OCI-LY7 (cell line): ENCODE data around the gene SLIT3. TPM values are rescaled to one million over a fixed set of nuclear protein-coding genes. Genes with fewer than 3 reads are reported as not detected.
"Not testable (repeated sequence)": the region's sequence is repeated elsewhere in the genome, so short reads cannot be mapped to it uniquely, and the experiment has no call there.

Source experiments
- BruUV-seq: library from RNA; stranded (reverse); fragments of 400-500 nt; replicated peaks from 2 replicates; lab custom pipeline; 2021; lab: Mats Ljungman, UMichigan
- CTCF ChIA-PET: fragments of 300-600 bp; sonication (Branson Sonifier 250); formaldehyde crosslinking; loops from one replicate; lab custom pipeline; 2022; ENCODE audit warnings: antibody characterized with exemption; ENCODE audit not compliant: unreplicated experiment; lab: Charles Lee
- POLR2A ChIA-PET: fragments of 300-600 bp; sonication (Branson Sonifier 250); formaldehyde crosslinking; loops from one replicate; lab custom pipeline; 2022; ENCODE audit warnings: antibody characterized with exemption; lab: Charles Lee
- DNase-seq: peaks from one replicate; pipeline ENCODE4 v3.0.0-alpha.2; 2015; ENCODE audit warnings: low spot score
- H2AFZ ChIP-seq: fragments of 200-600 bp; sonication (generic), shearing (Covaris generic); 2 replicates; pipeline ENCODE4 v1.6.1; 2014; ENCODE audit warnings: mild to moderate bottlenecking, antibody characterized with exemption, low read length, moderate library complexity
- H3K27ac ChIP-seq: fragments of 200-600 bp; sonication (generic); 2 replicates; pipeline ENCODE4 v1.5.1; 2014; ENCODE audit warnings: mixed run types, low read depth, mild to moderate bottlenecking, moderate library complexity, low read length, inconsistent platforms; ENCODE audit not compliant: poor library complexity, severe bottlenecking
- H3K36me3 ChIP-seq: fragments of 200-600 bp; sonication (generic); 2 replicates; pipeline ENCODE4 v1.6.1; 2014; ENCODE audit warnings: mild to moderate bottlenecking, antibody characterized with exemption, low read length, moderate library complexity, mixed read lengths; ENCODE audit not compliant: insufficient read depth
- H3K4me1 ChIP-seq: fragments of 200-600 bp; sonication (generic); 2 replicates; pipeline ENCODE4 v1.5.1; 2014; ENCODE audit warnings: mild to moderate bottlenecking, low read length; ENCODE audit not compliant: insufficient read depth, poor library complexity, severe bottlenecking
- H3K4me2 ChIP-seq: fragments of 200-600 bp; sonication (generic); 2 replicates; pipeline ENCODE4 v1.6.1; 2014; ENCODE audit warnings: mild to moderate bottlenecking, low read length
- H3K4me3 ChIP-seq: fragments of 200-600 bp; sonication (generic); 2 replicates; pipeline ENCODE4 v1.5.1; 2014; ENCODE audit warnings: mild to moderate bottlenecking, low read depth, low read length; ENCODE audit not compliant: poor library complexity, severe bottlenecking
- H3K79me2 ChIP-seq: fragments of 200-600 bp; sonication (generic); 2 replicates; pipeline ENCODE4 v1.6.1; 2016; ENCODE audit warnings: low read depth, mild to moderate bottlenecking, low read length, moderate library complexity, mixed read lengths; ENCODE audit not compliant: insufficient read depth
- H3K9me2 ChIP-seq: fragments of 200-600 bp; sonication (generic); 2 replicates; pipeline ENCODE4 v1.6.1; 2016; ENCODE audit warnings: mild to moderate bottlenecking, low read length, mixed read lengths; ENCODE audit not compliant: insufficient read depth
- H3K9me3 ChIP-seq: fragments of 200-600 bp; sonication (generic); 2 replicates; pipeline ENCODE4 v1.6.1; 2014; ENCODE audit warnings: mild to moderate bottlenecking, mixed run types, low read length, mixed read lengths
- H4K20me1 ChIP-seq: fragments of 200-600 bp; sonication (generic); 2 replicates; pipeline ENCODE4 v1.6.1; 2014; ENCODE audit warnings: mild to moderate bottlenecking, antibody characterized with exemption, low read length, moderate library complexity, mixed read lengths; ENCODE audit not compliant: insufficient read depth
- CTCF ChIP-seq: fragments of 200-600 bp; sonication (generic); conservative IDR thresholded peaks from 2 replicates; pipeline ENCODE4 v1.5.1; 2014; ENCODE audit warnings: mild to moderate bottlenecking, antibody characterized with exemption, low read length, moderate library complexity, mixed read lengths
- EZH2phosphoT487 ChIP-seq: fragments of 200-600 bp; sonication (generic); IDR thresholded peaks from 2 replicates; pipeline ENCODE4 v1.6.1; 2018; ENCODE audit warnings: low read depth, borderline replicate concordance, mild to moderate bottlenecking, mixed run types, antibody characterized with exemption, low read length, moderate library complexity, mixed read lengths
- intact Hi-C: fragments of 100-400 bp; cut with micrococcal nuclease; formaldehyde crosslinking; loops from one replicate; pipeline ENCODE4 v1.10.0; 2022; ENCODE audit not compliant: unreplicated experiment
- total RNA-seq, 2 experiments: library from RNA; depleted of rRNA in 1 of 2; stranded (reverse); fragments of >200 nt in 1 of 2; shearing (Covaris generic) in 1 of 2; gene quantifications; 2 replicates each; pipeline ENCODE4 v1.2.3, GENCODE V29; 2014 to 2022

The SLIT3 gene
- total RNA-seq, 2 experiments from 2014 or later = not detected

DNA sequence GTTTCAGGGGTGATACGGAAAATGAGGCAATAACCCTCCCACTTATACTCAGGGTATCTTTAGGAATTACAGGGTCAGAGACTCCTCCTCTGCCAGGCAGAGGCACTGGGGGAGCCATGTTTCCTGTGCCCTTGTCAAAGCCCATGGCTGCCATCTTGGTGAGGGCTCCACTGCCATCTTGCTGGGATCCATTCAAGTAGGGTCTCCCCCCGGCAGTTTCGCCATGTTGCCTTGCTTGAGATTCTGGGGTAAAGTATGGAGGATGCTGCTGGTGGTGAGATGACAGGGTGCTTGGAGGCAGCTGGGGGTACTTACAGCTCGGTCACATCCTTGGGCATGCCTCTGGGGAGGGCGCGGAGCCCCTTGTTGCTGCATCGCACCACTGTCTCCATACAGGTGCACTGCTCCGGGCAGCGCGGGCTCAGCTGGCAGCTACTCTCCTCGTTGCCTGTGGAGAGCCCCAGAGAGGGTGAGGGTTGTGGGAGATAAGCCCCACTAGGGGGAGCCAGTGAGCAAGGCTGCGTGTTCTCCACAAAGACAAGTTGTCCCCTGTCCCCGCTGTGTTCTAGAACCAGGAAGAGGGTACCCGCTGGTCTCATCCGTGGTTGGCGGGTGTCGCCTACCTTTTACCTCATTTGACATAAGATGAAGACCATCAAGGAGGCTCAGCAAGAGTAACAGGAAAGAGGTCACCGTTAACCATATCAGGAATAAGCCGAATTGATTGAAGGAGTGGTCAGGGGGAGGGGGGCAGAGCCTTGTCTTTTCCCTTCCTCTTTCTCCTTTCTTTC is 552.8 kb downstream of the SLIT3 start:
- no peaks in the 10 kb centered on the region for H4K20me1 ChIP-seq
- ChIA-PET CTCF (interaction anchor here (1.1 kb wide), 1 partner anchor 9 kb away, joined by 5 read pairs; no protein-coding TSS in a partner anchor), POLR2A (no interaction called here)
- H3K9me2 ChIP-seq = no peaks in the 10 kb centered on the region
- no peaks in the 10 kb centered on the region for H3K4me1 ChIP-seq
- peak; percentile 52 for DNase-seq
- no peak overlapping the region for H3K27ac ChIP-seq
- H3K36me3 ChIP-seq = no peaks in the 10 kb centered on the region
- H2AFZ ChIP-seq = no peak overlapping the region
- no peak for TF ChIP-seq EZH2phosphoT487
- TF ChIP-seq CTCF = peak; percentile 82
- no TSS peak for BruUV-seq
- H3K4me3 ChIP-seq = no peak overlapping the region
- no peaks in the 10 kb centered on the region for H3K79me2 ChIP-seq
- no peak overlapping the region for H3K4me2 ChIP-seq
- intact Hi-C loops = no loop called here
- no peaks in the 10 kb centered on the region for H3K9me3 ChIP-seq

GRCh38 chr5:168746893-168747640 is 553.9 kb downstream of the SLIT3 start:
- BruUV-seq = no TSS peak
- ChIA-PET CTCF (interaction anchor here (1.1 kb wide), 1 partner anchor 8 kb away, joined by 5 read pairs; no protein-coding TSS in a partner anchor), POLR2A (interaction anchor here (1.1 kb wide), 1 partner anchor 85 kb away, joined by 3 read pairs; no protein-coding TSS in a partner anchor)
- H3K4me3 ChIP-seq = no peak overlapping the region
- H3K27ac ChIP-seq = no peak overlapping the region
- H3K4me1 ChIP-seq = no peaks in the 10 kb centered on the region
- no peaks in the 10 kb centered on the region for H3K36me3 ChIP-seq
- DNase-seq = no peak
- intact Hi-C loops = no loop called here
- TF ChIP-seq CTCF = no peak
- TF ChIP-seq EZH2phosphoT487 = no peak
- H3K9me3 ChIP-seq = no peaks in the 10 kb centered on the region
- no peaks in the 10 kb centered on the region for H3K9me2 ChIP-seq
- H3K4me2 ChIP-seq = no peak overlapping the region
- H2AFZ ChIP-seq = no peak overlapping the region
- H4K20me1 ChIP-seq = no peaks in the 10 kb centered on the region
- H3K79me2 ChIP-seq = no peaks in the 10 kb centered on the region

GRCh38 chr5:168746126-168746892 is 554.6 kb downstream of the SLIT3 start:
- POLR2A ChIA-PET = interaction anchor here (1.1 kb wide), 1 partner anchor 84 kb away, joined by 3 read pairs; no protein-coding TSS in a partner anchor
- H3K36me3 ChIP-seq, CTCF ChIA-PET: not testable (repeated sequence)

More at GRCh38 chr5:168746126-168746892, 554.6 kb downstream of the SLIT3 start:
- BruUV-seq, DNase-seq, H3K9me3 ChIP-seq, H3K4me2 ChIP-seq, H3K9me2 ChIP-seq, H3K27ac ChIP-seq, H3K4me3 ChIP-seq, intact Hi-C loops, H3K4me1 ChIP-seq, H2AFZ ChIP-seq, H3K79me2 ChIP-seq, H4K20me1 ChIP-seq: not testable (repeated sequence)
